GM19240 (cell line): ENCODE results near the gene TLR4.
A peak's percentile ranks its signal among the peaks of the same experiment; 100 is the strongest.

Source experiments
- DNase-seq: peaks from one replicate; pipeline ENCODE4 v3.0.0; 2011; ENCODE audit warnings: low spot score; ENCODE audit not compliant: insufficient read length

Gene TLR4

DNA sequence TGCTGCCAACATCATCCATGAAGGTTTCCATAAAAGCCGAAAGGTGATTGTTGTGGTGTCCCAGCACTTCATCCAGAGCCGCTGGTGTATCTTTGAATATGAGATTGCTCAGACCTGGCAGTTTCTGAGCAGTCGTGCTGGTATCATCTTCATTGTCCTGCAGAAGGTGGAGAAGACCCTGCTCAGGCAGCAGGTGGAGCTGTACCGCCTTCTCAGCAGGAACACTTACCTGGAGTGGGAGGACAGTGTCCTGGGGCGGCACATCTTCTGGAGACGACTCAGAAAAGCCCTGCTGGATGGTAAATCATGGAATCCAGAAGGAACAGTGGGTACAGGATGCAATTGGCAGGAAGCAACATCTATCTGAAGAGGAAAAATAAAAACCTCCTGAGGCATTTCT is 10.1 kb downstream of the TLR4 start:
- no peak for DNase-seq

DNA sequence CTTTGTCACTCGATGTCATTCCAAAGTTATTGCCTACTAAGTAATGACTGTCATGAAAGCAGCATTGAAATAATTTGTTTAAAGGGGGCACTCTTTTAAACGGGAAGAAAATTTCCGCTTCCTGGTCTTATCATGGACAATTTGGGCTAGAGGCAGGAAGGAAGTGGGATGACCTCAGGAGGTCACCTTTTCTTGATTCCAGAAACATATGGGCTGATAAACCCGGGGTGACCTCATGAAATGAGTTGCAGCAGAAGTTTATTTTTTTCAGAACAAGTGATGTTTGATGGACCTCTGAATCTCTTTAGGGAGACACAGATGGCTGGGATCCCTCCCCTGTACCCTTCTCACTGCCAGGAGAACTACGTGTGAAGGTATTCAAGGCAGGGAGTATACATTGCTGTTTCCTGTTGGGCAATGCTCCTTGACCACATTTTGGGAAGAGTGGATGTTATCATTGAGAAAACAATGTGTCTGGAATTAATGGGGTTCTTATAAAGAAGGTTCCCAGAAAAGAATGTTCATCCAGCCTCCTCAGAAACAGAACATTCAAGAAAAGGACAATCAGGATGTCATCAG is 11.3 kb downstream of the TLR4 start:
- no peak for DNase-seq

DNA sequence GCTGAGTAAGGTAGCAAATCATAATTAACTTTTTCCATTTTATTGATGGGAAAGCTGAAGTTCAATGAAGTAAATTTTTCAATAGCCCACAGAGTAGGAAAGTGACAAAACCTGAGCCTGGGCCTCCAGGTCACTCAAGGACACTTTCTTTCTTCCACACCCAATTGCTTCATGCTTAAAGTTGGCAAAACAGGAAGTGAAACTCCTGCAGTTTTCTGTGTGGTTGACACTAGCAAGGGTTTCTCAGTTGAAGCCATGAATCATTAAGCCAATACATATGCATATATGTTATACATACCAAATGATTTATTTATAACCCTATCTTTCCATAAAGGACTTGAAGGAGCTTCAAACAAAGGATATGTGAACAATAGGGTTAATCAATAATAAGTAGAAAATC is 13.9 kb downstream of the TLR4 start:
- peak; percentile 29 for DNase-seq

DNA sequence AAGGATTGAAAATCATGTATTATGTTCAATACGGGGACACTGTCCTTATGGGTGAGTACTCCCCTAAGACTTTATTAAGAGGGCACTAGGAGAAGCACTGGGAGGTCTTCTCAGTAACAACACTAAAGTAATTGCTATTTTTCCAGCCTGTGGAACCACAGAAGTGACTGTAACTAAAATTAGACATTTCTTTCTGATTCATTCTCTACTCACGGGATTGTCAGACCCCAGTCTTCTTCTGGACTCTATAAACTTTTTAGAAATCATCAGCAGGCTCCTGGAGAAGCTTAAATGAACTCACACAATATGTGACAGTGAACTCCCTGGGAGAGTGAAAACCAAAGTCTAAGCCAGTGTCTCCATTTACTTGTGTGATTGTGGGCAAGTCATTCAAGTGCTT is 14.5 kb downstream of the TLR4 start:
- DNase-seq, result no peak

DNA sequence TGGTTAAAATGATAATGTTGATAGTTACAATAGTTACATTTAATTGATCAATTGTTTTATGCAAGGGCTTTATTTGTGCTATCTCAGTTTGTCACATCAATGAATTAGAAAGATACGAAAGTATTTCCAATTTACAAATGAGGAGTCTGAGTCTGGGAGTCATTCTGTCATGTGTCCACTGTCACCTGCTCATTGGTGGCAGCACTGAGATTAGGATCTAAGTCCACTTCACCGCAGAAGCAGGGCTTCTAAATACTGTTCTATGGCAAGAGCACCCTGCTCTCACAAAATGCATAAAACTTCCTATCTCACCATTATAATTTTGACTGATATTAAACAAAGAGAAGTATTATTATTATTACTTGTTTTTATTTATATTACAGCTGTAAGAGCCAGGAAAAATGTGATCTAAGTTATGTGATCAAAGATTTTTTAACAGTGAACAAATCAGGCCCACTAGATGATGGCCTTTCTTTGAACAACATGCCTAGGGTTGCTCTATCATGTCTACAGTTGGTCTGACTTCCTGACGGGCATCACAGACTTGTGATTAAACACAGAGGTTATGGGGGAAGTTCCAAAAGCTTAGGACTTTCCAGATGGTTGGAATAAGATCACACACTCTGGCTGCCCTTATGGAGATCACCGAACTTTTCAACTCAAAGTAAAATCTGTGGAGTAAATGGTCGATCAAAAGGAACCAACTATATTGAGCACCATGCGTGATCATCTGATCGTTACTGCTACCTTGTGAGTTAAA is 15.1 kb downstream of the TLR4 start:
- DNase-seq, result no peak

DNA sequence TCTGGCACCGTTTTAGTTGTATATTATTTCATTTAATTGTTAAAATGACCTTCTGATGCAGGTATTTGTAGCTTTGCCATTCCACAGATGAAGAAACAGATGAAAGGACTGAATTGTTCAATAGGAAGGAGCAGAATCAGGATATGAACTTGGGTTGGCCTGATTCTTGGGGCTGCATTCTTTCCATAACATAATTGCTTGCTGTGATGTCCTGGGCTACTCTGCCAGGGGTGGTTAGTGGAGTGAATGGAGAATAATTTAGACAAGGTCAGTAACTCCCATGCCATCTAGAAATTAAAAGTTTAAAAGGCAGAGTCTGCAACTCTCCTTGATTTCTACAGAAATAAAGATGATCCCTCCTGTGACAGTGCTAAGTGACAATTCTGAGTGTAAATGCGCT is 15.9 kb downstream of the TLR4 start:
- DNase-seq, result no peak

DNA sequence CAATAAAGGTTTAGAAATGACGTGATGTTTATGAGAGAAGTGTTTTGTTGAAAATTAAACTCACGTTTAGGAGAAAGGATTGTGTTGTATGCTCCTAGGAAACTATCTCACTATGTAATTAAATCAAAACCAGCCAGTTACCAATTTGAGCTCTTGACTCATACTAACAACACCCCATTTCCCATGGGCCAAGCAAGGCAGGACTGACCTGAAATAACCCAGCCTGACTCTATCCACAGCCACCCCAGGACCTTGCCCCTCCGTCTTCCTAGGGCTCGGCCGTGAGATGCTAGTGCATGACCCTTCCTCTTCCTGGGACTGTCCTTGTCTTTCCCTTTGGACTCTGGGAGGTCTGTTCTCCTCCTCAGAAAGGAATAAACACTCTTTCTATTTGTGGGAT is 16.4 kb downstream of the TLR4 start:
- DNase-seq, result no peak

DNA sequence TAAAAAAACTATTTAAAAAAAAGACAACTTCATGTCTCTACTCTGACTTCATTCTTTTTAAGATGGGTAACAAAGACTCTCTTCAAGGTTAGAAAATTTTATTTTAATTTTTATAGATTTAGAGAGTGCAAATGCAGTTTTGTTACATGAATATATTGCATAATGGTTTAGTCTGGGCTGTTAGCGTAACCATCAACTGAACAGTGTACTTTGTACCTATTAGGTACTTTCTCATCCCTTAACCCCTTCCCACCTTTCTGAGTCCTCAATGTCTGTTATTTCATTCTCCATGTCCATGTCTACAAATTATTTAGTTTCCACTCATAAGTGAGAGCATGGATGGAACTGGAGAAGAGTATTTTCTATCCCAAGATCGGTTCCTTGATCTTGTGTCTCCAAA is 16.8 kb downstream of the TLR4 start:
- DNase-seq, result no peak

DNA sequence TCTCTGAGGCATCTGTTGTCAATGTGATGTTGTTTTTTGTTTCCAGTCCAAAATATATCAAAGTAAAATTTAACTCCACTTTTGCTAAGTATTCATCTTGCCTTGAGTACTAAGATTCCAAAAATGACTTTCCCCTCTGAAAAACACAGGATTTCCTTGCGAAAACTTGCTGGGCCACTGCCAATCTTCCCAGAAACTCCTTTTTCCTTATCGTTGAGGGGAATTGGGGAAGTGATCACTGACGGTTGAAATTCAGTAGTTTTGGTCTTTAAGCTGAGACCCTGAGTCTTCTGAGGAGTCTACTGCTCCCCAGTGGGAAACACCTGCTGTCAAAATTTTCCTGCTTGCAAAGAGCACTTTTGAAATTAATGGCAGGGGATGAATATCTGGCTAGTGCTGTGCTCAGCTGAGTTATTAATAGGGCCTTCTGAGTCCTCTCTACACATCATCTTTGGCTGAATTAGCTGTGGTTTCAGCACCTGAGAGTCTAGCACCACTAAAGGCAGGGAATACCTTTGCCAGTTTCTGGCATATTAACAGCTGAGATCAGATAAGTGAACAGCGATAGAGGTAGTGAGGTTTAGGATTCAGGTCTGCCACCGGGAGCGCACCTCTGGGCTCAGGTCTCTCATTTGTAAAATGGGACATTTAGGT is 18.0 kb downstream of the TLR4 start:
- DNase-seq, result no peak

DNA sequence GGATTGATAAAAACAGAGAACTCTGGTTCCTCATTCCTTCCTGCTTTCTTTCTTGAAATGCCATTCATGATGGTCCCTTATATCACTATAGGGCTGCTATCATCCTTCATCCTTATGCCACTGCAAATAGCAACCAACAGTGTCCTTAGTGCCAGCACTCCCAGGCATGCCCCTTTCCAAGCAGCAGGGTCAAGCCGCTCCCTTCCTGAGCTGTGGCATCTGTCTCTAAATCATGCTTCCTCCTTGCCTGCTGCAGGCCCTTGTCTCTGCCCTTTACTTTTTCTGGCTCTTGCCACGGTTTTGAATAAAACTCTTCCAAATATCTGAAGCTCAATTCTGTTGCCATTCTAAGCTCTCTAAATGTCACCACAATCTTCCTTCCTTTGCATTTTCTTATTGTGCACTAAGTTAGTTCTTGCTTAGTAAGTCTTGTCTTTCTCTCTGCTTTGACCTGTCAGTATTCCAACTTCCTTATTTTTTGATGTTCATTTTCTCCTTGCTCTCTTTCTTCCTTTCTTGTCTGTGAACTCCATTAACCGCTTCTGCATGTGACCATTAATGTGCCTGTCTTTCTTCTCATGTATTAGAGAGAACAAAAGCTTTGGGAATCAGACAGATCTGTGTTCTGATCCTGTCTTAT is 19.9 kb downstream of the TLR4 start:
- no peak for DNase-seq

DNA sequence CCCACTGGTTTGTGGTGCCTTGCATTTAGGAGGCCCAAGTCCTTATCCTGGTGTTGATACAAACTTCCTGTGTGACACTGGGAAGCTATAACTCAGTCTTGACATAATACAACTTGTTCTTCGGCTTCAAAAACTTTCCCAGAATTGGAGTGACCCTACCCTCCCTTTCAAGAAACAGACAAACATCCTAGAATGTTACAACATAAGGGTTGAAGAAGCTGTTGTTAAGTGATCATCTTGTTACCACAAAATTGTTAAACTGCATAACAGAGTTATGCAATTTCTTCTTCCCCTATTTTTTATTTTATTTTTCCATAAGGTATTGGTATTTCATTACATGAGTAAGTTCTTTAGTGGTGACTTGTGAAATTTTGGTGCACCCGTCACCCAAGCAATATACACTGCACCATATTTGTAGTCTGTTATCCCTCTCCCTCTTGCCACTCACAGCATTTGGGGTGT is 21.3 kb downstream of the TLR4 start:
- no peak for DNase-seq

DNA sequence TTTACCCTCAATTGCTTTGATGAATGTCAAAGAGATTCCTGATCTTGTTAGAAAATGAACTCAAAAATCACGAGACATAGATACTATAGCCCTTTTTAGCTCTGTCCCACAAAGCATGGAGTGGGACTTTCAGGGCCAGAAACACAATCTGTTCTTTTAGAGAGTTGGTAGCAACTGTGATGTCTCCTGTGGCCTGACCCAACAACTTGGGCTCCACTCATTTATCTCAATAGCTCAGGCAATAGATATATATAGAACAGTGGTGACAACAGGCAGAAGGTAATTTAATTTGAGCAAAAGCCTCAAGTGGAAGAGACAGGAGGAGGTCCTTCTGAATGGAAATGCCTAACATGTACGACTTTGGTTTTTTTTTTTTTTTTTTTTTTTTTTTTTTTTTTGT is 25.2 kb downstream of the TLR4 start:
- DNase-seq, result no peak

DNA sequence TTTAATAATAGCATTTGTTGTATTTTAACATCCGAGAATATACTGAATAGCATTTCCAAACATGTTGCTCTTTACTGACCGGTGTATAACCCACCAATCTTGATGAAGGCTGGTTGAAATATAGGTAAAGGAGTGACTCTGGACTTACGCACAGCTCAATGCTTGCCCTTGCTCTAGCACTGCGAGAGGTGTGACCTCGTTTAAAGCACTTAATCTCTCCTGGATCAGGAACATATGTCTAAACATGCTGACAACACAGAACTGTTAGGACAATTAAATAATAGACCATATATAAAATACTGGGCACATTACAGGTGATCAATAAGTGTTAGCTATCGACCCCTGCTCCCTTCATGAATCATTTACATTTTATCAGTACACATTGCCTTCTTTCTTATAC is 28.3 kb downstream of the TLR4 start:
- DNase-seq, result no peak

DNA sequence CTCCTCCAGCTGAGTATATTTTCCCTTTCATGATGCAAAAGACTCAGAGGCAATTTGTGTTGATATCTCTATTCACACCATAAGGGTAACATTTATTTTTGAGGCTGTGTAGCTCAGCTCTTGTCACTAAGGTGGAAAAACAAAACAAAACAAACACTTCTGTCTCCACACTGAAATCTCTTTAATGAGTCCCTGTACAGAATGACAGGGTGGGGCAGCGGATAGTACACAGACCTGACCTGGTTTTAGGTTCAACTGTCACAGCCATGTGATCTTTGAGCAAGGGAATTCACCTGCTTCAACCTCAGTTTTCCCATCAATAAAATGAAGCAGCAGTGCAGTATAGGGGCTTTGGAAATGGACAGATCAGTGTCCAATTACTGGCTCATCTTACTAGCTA is 29.3 kb downstream of the TLR4 start:
- DNase-seq, result no peak

DNA sequence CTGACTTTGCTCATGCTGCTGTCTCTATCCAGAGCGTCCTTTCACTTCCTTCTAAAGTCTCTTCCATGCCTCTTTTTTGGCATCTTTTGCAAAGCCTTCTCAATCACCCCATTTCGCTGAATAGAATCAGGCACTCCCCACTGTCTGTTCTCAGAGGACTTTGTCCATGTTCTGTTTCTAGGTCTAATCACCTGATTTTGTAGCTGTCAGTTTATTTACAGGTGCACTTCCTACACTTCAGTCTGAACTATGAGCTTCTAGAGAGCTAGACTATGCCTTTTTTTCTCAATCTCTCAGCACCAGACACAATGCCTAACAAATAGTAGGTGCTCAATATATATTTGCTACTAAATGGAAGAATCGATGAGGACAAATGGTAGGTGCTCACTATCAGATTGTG is 29.9 kb downstream of the TLR4 start:
- no peak for DNase-seq

DNA sequence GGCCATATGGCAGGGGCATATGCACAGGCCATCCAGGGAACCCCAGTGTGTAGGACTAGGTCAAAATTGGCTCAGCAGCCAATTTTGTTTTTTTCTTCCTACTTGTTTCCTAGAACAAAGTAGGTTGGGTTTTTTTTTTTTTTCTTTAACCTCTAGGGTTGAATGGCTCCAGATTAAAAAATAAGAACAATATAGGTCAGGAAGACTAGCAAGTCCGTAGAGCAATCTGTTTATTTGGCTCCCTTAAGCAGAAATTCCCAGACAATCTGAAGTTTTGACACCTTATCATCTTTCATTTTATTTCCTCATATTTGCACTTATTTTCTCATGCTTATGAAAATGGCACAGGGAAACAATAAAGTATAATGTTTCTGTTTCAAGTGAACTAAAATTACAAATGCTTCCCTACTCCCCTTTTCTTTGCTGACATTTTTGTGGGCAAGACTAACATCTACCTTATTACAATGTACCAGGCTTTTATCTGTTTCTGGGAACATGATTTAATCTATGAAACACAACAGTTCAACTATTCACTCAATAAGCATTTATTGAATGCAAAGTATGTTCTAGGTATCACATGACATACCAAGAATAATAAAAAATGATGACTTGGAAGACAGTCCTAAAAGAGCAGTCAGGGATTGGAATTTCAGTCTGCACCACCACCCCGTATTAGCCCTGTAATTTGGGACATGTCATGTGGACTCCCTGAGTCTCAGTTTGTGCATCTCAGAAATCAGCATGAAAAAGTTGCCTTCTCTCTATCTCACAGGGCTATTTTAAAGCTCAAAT is 30.5 kb downstream of the TLR4 start:
- no peak for DNase-seq

DNA sequence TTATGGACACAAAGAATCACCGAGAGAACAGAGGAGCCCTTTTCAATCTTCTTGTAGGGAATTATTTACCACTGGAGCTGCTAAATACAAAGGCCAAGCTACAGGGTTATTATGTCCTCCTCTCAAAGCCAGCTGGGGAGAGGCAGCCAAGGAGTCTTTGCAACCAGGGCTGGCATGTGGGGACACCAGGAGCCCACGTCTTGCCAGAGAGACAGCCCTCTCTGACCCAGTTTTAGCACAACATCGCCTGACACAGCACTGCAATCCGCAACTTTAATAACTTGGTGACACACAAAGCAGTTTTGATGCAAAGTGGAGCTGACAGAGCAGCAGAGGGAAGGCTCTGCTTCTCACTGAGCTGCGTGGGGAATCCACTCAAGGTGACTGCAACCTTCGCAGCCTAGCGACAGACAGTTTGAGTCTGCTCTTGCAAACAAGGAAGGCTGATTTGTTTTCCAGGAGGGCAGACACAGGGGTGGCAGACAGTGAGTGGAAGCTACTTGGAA is 33.6 kb downstream of the TLR4 start:
- DNase-seq, result no peak

DNA sequence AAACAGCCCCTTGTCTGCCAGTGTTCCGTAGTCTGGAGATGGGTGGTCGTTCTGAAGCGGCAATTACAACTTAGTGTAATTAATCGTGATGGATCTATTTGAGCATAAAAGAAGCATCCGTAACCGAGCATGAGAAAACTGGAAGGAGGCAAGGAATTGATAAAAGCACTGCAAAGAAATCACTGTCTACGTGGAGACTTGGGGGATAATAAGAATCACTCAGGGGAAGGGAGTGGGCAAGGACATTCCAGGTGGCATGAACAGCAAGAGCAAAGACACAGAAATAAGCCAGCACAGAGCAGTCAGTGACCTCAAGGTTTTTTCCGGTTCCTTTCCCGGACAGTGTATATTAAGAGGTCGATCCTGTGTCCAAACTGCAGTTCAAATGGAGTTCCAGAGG is 35.0 kb downstream of the TLR4 start:
- no peak for DNase-seq

DNA sequence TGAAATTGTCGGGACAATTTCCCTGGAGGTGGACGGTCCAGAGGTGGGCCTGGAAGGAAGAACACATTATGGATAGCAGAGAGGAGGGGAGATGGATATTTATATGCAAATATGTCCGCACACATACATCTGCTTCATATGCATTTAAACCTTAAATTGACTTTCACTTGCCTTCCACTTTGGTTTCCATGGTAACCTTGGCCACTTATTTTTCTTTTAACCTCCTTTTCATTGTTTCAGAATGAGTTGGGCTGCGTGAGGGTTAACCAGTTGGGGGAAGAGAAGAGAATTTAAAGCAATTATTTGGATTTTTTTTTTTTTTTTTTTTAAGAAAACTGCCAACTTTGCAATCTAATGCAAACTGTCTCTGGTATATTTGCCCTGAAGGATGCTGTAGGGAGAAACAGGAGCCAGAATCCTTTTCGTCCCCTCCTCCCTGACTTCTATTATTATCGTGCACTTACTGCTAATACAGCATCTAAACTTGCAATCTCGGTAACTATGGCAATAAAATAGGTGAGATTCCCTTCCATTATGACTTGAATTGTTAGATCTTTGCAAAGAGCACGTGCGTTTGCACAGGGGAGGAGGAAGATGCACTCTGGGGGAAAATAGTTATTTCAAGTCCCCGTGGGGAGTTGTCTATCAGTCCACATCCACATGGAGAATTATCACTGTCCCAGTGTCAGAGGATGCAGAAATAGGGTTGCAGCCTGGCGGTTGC is 35.6 kb downstream of the TLR4 start:
- DNase-seq, result no peak

DNA sequence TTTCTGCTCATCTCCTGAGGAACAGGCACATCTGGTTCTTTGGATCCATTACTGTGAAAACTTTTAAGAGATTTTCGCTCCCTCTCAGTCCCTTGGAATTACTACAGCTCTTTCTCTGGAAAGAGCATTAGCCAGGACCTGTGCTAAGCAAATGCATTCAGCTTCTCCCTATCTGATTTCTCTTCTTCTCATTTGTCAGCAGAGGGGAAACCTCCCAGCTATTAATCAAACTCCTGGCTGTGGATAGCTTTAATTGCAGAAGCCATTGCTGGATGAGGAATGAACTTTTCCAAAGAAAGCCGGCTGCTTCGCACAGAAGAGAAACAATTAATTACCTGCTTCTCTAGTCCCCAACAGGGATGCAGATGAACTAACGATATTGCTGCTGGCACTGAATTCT is 37.9 kb downstream of the TLR4 start:
- DNase-seq, result no peak

DNA sequence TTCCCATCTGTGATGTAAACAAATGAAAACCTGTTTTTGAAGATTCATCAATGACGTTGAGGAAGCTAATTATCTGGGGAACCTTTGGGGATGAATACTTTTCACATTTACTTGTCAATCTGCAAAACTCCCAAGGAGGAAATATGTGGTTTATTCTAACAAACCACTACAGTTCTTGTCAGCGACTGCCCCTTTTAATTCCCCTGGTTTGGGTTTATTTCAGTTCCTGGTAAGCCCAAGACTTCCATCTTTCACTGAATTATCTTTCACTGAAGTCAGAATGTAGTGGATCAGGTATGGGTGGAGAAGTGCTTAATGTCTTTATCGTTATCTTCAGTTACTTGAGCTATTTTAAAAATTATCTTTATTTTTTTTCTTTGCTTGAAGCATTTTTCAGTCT is 40.2 kb downstream of the TLR4 start:
- no peak for DNase-seq
